Measurements from ENCODE around the gene FREM2. TPM values are rescaled to one million over a fixed set of nuclear protein-coding genes. Genes with fewer than 3 reads are reported as not detected.

Gene FREM2
- total and polyA plus RNA-seq, 2 donors from 2014 or later, result 3.6 to 16.9 TPM

- H3K4me3 ChIP-seq (ENCODE audit: low read length in 3 of 3), result no peak overlapping the region
- no peak for FAIRE-seq
- H3K27me3 ChIP-seq (ENCODE audit: control insufficient read depth, insufficient read depth, low read length), result no peaks in the 10 kb centered on the region
- intact Hi-C loops (cut with DNase I), result no loop called here
- H3K27ac ChIP-seq (ENCODE audit: low read depth in 2 of 2, low read length in 2 of 2), result no peak overlapping the region
- no peaks in the 10 kb centered on the region for H3K9me3 ChIP-seq (ENCODE audit: control insufficient read depth in 2 of 3, insufficient read depth in 1 of 3, low read length in 3 of 3)
- no peak for TF ChIP-seq CTCF (IDR thresholded peaks at IDR 0.05; ENCODE audit: borderline replicate concordance, extremely low read depth, insufficient read depth)
- no peaks in the 10 kb centered on the region for H3K36me3 ChIP-seq (ENCODE audit: control insufficient read depth in 2 of 3, insufficient read depth in 3 of 3, low read length in 3 of 3)
- H3K9ac ChIP-seq (ENCODE audit: low read length in 3 of 3), result no peak overlapping the region
- no peaks in the 10 kb centered on the region for H3K4me1 ChIP-seq (ENCODE audit: control insufficient read depth in 2 of 3, insufficient read depth in 2 of 3, low read depth in 1 of 3, low read length in 3 of 3)
- DNase-seq, result no peak
Observed at GRCh38 chr13:38671980-38672379, 14.9 kb upstream of the FREM2 start.

- intact Hi-C loops (cut with DNase I), result no loop called here
- Histone ChIP-seq H3K36me3 (ENCODE audit: control insufficient read depth in 2 of 3, insufficient read depth in 3 of 3, low read length in 3 of 3) (no peaks in the 10 kb centered on the region), H3K27ac (ENCODE audit: low read depth in 2 of 2, low read length in 2 of 2) (no peak overlapping the region), H3K4me1 (ENCODE audit: control insufficient read depth in 2 of 3, insufficient read depth in 2 of 3, low read depth in 1 of 3, low read length in 3 of 3) (no peaks in the 10 kb centered on the region), H3K27me3 (ENCODE audit: control insufficient read depth, insufficient read depth, low read length) (no peaks in the 10 kb centered on the region), H3K9me3 (ENCODE audit: control insufficient read depth in 2 of 3, insufficient read depth in 1 of 3, low read length in 3 of 3) (no peaks in the 10 kb centered on the region), H3K9ac (ENCODE audit: low read length in 3 of 3) (no peak overlapping the region), H3K4me3 (ENCODE audit: low read length in 3 of 3) (no peak overlapping the region)
- FAIRE-seq, result no peak
- TF ChIP-seq CTCF (IDR thresholded peaks at IDR 0.05; ENCODE audit: borderline replicate concordance, extremely low read depth, insufficient read depth), result no peak
- no peak for DNase-seq
Observed at GRCh38 chr13:38674208-38674607, 12.7 kb upstream of the FREM2 start.

- intact Hi-C loops (cut with DNase I), result no loop called here
Observed at GRCh38 chr13:38680912-38681311, 6.0 kb upstream of the FREM2 start.

More at GRCh38 chr13:38680912-38681311, 6.0 kb upstream of the FREM2 start:
- no peak overlapping the region for H3K9ac ChIP-seq (ENCODE audit: low read length in 3 of 3)
- H3K36me3 ChIP-seq (ENCODE audit: control insufficient read depth in 2 of 3, insufficient read depth in 3 of 3, low read length in 3 of 3), result no peaks in the 10 kb centered on the region
- no peak for DNase-seq
- no peak for TF ChIP-seq CTCF (IDR thresholded peaks at IDR 0.05; ENCODE audit: borderline replicate concordance, extremely low read depth, insufficient read depth)
- no peaks in the 10 kb centered on the region for H3K9me3 ChIP-seq (ENCODE audit: control insufficient read depth in 2 of 3, insufficient read depth in 1 of 3, low read length in 3 of 3)
- peaks cover 0 to 4% (median 3%) of the 10 kb centered on the region in 3 donors for H3K4me1 ChIP-seq (ENCODE audit: control insufficient read depth in 2 of 3, insufficient read depth in 2 of 3, low read depth in 1 of 3, low read length in 3 of 3)
- no peaks in the 10 kb centered on the region for H3K27me3 ChIP-seq (ENCODE audit: control insufficient read depth, insufficient read depth, low read length)
- H3K4me3 ChIP-seq (ENCODE audit: low read length in 3 of 3), result no peak overlapping the region
- H3K27ac ChIP-seq (ENCODE audit: low read depth in 2 of 2, low read length in 2 of 2), result no peak overlapping the region
- no peak for FAIRE-seq
